HG02943 (cell line): ENCODE measurements around the gene PPL.

Source experiments
- ATAC-seq: cut with Tn5 transposase; IDR thresholded peaks from one replicate; pipeline ENCODE4 v1.9.1; 2021; ENCODE audit warnings: mild to moderate bottlenecking, low read depth, moderate library complexity; ENCODE audit not compliant: unreplicated experiment

PPL gene

GRCh38 chr16:4891097-4891885, 45.7 kb downstream of the PPL start:
- no peak for ATAC-seq

GRCh38 chr16:4890686-4891085, 46.3 kb downstream of the PPL start:
- ATAC-seq, result no peak

- ATAC-seq, result no peak
These were observed 46.9 kb downstream of the PPL start for GRCh38 chr16:4890026-4890425.

DNA sequence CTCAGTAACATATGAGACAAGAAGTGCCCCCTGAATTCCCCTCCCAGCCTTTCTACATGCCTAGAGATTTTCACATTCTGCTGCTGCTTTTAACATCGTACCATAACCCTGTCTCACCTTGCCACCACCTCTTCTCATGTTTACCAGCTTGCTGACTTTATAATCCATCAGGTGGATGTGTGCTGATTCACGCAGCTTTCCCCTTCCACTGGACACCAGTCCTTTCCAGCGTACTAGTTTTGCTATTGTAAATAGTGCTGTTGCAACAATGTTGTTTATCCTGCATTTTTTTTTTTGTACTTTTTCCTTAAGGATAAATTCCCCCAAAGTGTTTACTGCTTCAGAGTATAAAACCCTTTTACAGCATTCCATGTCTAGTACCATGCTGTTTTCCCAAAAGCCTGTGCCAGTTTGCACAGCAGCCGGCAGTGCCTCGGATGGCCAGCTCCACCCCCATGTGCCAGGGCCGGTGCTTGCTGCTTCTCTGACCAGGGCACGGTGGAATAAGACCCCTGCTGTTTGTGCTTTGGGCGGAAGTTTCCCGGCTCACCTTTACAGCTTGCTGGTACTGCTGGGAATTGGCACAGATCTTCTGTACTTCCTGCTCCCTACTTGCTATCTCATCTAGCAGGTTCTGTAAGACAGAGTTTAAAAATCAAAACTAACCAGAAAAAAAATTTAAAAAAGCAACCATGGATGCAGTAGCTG, 48.4 kb downstream of the PPL start:
- no peak for ATAC-seq

- ATAC-seq, result no peak
These were observed 50.8 kb downstream of the PPL start for GRCh38 chr16:4886151-4886550.

GRCh38 chr16:4884972-4885874, 51.7 kb downstream of the PPL start:
- no peak for ATAC-seq

GRCh38 chr16:4884209-4884608, 52.7 kb downstream of the PPL start:
- ATAC-seq, result no peak

GRCh38 chr16:4883501-4883900, 53.4 kb downstream of the PPL start:
- no peak for ATAC-seq

DNA sequence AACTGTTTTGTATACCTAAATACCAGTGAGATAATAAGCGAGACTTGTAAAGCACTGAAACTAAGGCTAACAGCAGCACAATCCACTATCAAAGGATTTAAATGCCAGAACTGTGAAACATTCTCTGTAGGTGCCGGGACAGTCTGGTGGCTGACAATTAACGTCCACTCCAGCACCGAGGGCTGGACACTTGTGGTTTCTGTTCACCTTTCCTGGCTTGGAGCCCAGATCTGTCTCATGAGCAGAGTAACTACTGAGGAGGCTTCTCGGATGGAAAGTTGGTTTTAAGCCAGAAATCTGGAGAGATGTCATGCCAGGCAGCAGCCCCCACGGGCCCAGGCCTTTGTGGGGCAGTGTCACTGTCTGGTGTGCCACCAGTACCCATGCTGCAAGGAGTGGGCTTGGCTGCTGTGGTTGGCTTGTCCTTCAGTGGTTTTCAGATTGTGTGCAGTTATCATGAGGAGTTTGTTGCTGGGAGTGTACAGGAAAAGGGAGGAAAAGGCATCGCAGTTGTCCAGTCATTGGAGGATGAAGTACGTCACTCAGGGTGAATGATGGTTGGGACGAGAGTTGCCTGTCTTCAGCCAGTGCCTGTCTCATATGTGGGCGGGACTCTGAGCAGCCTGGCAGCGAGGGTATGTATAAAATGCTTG, 54.2 kb downstream of the PPL start:
- ATAC-seq, result no peak

GRCh38 chr16:4882000-4882632, 54.8 kb downstream of the PPL start:
- no peak for ATAC-seq

DNA sequence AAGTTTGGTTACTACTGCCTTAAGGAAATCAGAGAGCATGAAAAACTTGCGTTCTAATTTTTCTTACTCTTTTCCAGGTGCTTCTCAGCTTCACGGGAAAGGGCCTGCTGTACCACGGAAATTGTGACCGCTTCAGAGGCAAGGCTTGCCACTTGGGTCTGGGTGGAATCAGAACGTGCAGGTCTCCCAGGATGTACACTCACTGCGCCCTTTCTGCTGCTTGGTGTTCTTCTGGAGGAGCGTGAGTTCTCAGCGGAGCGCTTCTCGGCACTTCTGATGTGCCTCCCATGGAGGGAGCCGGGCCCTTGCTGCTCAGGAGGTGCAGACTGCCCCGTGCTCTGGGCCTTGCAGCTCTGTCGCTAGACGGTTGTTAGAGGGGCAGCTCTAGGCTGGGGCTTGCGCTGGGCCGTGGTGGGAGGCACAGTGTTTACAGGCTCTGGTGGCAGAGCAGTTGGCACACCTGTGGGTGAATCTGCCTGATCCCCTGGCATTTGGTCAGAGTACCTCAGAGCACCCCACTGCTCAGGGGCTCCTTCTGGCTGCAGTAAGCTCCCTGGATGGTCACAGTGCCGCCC, 56.9 kb downstream of the PPL start:
- no peak for ATAC-seq

DNA sequence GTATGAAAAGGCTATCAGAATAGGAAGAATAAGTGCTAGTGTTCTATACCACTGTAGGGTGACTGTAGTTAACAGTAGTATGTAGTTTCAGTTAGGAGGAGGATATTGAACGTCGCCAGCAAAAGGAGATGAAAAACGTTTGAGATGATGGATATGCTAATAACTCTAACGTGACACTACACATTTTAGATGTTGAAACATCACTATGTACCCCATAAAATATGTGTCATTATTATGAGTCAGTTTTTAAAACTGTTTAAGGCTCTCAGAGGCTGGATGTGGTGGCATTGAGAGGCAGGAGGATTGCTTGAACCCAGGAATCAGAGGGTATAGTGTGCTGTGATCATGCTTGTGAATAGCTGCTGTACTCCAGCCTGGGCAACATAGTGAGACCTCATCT, 57.9 kb downstream of the PPL start:
- no peak for ATAC-seq

GRCh38 chr16:4877380-4877685, 59.6 kb downstream of the PPL start:
- no peak for ATAC-seq

GRCh38 chr16:4876646-4877379, 60.1 kb downstream of the PPL start:
- no peak for ATAC-seq

DNA sequence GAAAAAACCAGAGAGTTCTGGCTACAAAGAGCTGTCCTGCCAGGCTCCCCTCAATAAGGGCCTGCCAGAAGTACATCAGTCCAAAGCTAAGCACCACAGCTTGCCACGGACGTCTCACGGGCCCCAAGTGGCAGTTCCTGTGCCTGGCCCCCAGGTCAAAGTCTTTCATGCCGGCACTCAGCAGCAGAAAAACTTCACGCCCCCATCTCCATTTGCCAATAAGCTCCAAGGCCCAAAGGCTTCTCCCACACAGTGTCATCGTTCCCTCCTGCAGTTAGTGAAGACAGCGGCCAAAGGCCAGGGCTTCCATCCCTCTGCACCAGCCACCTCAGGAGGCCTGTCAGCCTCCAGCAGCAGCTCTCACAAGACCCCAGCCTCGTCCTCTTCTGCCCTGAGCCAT, 62.3 kb downstream of the PPL start:
- no peak for ATAC-seq

GRCh38 chr16:4873091-4873490, 63.9 kb downstream of the PPL start:
- ATAC-seq, result no peak

DNA sequence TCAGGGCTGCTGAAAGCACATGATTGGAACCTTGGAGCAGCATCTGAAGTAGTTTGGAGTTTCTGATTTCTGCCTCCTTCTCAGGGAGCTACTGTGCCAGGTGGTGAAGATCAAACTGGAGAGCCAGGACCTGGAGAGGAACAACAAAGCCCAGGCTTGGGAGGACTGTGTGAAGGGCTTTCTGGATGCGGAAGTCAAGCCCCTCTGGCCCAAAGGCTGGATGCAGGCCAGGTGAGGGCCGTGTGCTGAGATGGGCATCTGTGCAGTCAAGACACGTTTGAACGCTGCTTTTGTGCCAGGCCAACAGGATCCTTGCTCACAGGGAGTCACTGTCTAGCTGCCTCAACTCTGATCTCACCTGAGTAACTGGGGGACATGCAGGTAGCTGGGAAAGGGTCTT, 65.9 kb downstream of the PPL start:
- no peak for ATAC-seq

DNA sequence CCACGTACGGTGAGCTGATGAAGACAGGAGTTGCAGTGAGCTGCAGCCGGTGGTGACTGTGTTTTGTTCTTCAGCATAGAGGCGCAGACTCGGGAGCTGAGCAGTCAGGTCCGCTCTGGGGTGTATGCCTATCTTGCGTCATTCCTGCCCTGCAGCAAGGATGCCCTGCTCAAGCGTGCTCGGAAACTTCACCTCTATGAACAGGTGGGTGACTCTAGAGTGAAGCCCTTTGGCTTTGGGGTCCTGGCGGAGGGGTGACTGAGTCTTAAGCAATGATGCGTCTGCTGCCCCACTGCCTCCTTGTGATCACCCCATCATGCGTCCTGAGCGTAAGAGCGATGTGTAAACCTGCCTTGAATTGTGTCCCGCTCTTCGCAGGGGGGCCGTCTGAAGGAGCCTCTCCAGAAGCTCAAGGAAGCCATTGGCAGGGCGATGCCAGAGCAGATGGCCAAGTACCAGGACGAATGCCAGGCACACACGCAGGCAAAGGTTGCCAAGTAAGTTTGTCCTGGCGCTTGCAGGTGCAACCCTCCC, 66.7 kb downstream of the PPL start:
- no peak for ATAC-seq

DNA sequence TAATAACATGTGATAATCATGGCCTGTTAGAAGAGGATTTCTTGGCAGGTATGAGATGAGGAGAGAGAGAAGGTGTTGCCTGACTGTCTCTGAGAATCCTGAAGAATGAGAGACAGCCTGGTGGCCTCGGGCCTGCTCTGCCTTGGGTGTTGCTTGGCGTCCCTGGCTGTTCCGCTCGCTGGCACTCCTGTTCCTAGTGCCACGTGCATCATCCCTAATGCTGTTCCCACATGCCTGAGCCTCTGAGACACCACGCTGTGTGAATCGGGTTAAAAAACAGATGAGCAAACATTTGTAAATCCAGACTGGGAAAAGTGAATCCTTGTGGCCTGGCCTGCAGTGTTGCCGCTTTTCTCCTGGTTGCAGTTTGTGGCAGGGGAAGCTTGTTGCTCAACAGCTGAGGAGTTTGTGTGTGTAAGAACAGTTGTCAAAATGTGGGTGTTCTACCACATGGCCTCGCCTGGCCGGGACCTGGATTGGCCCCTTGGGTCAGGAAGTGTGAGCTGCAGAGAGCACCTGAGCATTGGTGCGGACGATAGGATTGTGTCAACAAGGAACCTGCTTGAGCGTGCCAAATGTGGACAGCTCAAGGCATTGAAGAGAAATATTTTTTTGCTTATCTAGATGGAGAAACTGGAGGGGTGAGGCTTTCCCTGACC, 67.7 kb downstream of the PPL start:
- ATAC-seq, result no peak
